Liver (tissue), 3 donors: ENCODE results near the gene KLC4.

ENCODE experiments used
- JUND ChIP-seq, 2 donors: IDR thresholded peaks; 2 replicates each; pipeline ENCODE4 v1.6.1; 2016; ENCODE audit warnings: antibody characterized with exemption in 2 of 2
- SP1 ChIP-seq: IDR thresholded peaks from 2 replicates; pipeline ENCODE4 v1.6.1; 2018; ENCODE audit warnings: antibody characterized with exemption, mild to moderate bottlenecking
- ZBTB33 ChIP-seq: IDR thresholded peaks from 2 replicates; pipeline ENCODE4 v1.6.1; 2016; ENCODE audit warnings: antibody characterized with exemption
- TF ChIP-seq, protein P1 (sequence below): IDR thresholded peaks from 2 replicates; pipeline ENCODE4 v1.6.1; 2016; ENCODE audit warnings: antibody characterized with exemption, mild to moderate bottlenecking
- TF ChIP-seq, protein P2 (sequence below): fragments of 150-350 bp; IDR thresholded peaks from 2 replicates; pipeline ENCODE4 v1.5.1; 2017; ENCODE audit warnings: improper control_type of control experiment, low read depth, low read length; ENCODE audit not compliant: missing input control
- donor health status: healthy.
- donor health status: healthy.

- TF ChIP-seq, protein P1, sequence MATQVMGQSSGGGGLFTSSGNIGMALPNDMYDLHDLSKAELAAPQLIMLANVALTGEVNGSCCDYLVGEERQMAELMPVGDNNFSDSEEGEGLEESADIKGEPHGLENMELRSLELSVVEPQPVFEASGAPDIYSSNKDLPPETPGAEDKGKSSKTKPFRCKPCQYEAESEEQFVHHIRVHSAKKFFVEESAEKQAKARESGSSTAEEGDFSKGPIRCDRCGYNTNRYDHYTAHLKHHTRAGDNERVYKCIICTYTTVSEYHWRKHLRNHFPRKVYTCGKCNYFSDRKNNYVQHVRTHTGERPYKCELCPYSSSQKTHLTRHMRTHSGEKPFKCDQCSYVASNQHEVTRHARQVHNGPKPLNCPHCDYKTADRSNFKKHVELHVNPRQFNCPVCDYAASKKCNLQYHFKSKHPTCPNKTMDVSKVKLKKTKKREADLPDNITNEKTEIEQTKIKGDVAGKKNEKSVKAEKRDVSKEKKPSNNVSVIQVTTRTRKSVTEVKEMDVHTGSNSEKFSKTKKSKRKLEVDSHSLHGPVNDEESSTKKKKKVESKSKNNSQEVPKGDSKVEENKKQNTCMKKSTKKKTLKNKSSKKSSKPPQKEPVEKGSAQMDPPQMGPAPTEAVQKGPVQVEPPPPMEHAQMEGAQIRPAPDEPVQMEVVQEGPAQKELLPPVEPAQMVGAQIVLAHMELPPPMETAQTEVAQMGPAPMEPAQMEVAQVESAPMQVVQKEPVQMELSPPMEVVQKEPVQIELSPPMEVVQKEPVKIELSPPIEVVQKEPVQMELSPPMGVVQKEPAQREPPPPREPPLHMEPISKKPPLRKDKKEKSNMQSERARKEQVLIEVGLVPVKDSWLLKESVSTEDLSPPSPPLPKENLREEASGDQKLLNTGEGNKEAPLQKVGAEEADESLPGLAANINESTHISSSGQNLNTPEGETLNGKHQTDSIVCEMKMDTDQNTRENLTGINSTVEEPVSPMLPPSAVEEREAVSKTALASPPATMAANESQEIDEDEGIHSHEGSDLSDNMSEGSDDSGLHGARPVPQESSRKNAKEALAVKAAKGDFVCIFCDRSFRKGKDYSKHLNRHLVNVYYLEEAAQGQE, result no peak
- TF ChIP-seq JUND (IDR thresholded peaks at IDR 0.05) (no peak), ZBTB33 (no peak), SP1 (no peak)
- TF ChIP-seq, protein P2, sequence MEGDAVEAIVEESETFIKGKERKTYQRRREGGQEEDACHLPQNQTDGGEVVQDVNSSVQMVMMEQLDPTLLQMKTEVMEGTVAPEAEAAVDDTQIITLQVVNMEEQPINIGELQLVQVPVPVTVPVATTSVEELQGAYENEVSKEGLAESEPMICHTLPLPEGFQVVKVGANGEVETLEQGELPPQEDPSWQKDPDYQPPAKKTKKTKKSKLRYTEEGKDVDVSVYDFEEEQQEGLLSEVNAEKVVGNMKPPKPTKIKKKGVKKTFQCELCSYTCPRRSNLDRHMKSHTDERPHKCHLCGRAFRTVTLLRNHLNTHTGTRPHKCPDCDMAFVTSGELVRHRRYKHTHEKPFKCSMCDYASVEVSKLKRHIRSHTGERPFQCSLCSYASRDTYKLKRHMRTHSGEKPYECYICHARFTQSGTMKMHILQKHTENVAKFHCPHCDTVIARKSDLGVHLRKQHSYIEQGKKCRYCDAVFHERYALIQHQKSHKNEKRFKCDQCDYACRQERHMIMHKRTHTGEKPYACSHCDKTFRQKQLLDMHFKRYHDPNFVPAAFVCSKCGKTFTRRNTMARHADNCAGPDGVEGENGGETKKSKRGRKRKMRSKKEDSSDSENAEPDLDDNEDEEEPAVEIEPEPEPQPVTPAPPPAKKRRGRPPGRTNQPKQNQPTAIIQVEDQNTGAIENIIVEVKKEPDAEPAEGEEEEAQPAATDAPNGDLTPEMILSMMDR, result no peak
These were observed 23.8 kb upstream of the KLC4 start for GRCh38 chr6:43035495-43036194.
